CD4-positive, alpha-beta T cell treated with Interleukin-12 subunit alpha and Interleukin-12 subunit beta, for 1 hour (primary cell): ENCODE data around the gene SETD2.
"Not testable (repeated sequence)": the region's sequence is repeated elsewhere in the genome, so short reads cannot be mapped to it uniquely, and the experiment has no call there.

Source experiments
- DNase-seq: peaks from one replicate; pipeline ENCODE4 v3.0.0-alpha.2; 2020

Gene SETD2

GRCh38 chr3:47145272-47145671, 18.6 kb downstream of the SETD2 start:
- DNase-seq = no peak

GRCh38 chr3:47143068-47143467, 20.8 kb downstream of the SETD2 start:
- no peak for DNase-seq

GRCh38 chr3:47142536-47142935, 21.4 kb downstream of the SETD2 start:
- DNase-seq = not testable (repeated sequence)

GRCh38 chr3:47140973-47141461, 22.9 kb downstream of the SETD2 start:
- DNase-seq = peak; percentile 40

- not testable (repeated sequence) for DNase-seq
Measured at GRCh38 chr3:47140553-47140952, 23.4 kb downstream of the SETD2 start.

- no peak for DNase-seq
Measured at GRCh38 chr3:47134311-47134710, 29.6 kb downstream of the SETD2 start.

GRCh38 chr3:47133641-47134040, 30.3 kb downstream of the SETD2 start:
- no peak for DNase-seq

GRCh38 chr3:47130557-47130956, 33.4 kb downstream of the SETD2 start:
- DNase-seq = no peak

GRCh38 chr3:47128137-47128536, 35.8 kb downstream of the SETD2 start:
- DNase-seq = no peak

- DNase-seq = no peak
Measured at GRCh38 chr3:47123857-47124256, 40.1 kb downstream of the SETD2 start.

GRCh38 chr3:47121409-47121808, 42.5 kb downstream of the SETD2 start:
- no peak for DNase-seq

- no peak for DNase-seq
Measured at GRCh38 chr3:47120138-47120537, 43.8 kb downstream of the SETD2 start.

- not testable (repeated sequence) for DNase-seq
Measured at GRCh38 chr3:47119387-47119786, 44.5 kb downstream of the SETD2 start.

GRCh38 chr3:47117807-47118364, 46.0 kb downstream of the SETD2 start:
- peak; percentile 2 for DNase-seq

- not testable (repeated sequence) for DNase-seq
Measured at GRCh38 chr3:47115524-47115923, 48.4 kb downstream of the SETD2 start.

GRCh38 chr3:47113669-47114365, 50.1 kb downstream of the SETD2 start:
- DNase-seq = no peak

- DNase-seq = no peak
Measured at GRCh38 chr3:47112997-47113396, 50.9 kb downstream of the SETD2 start.

GRCh38 chr3:47109393-47109792, 54.5 kb downstream of the SETD2 start:
- no peak for DNase-seq

- DNase-seq = no peak
Measured at GRCh38 chr3:47108546-47108945, 55.4 kb downstream of the SETD2 start.

- DNase-seq = no peak
Measured at GRCh38 chr3:47104259-47104658, 59.7 kb downstream of the SETD2 start.

GRCh38 chr3:47103619-47104018, 60.3 kb downstream of the SETD2 start:
- no peak for DNase-seq

- DNase-seq = no peak
Measured at GRCh38 chr3:47102081-47102600, 61.8 kb downstream of the SETD2 start.

- no peak for DNase-seq
Measured at GRCh38 chr3:47098910-47099309, 65.0 kb downstream of the SETD2 start.

GRCh38 chr3:47097864-47098263, 66.0 kb downstream of the SETD2 start:
- DNase-seq = no peak

- DNase-seq = no peak
Measured at GRCh38 chr3:47096959-47097358, 67.0 kb downstream of the SETD2 start.
